ENCODE measurements around the gene CHI3L1.

The CHI3L1 gene

GRCh38 chr1:203213126-203213525 is 26.6 kb upstream of the CHI3L1 start:
- no peak for TF ChIP-seq CTCF (IDR thresholded peaks at IDR 0.05; ENCODE audit: low read depth, low read length)
- no peak for DNase-seq (ENCODE audit: extremely low read depth, low read depth)

- TF ChIP-seq CTCF (IDR thresholded peaks at IDR 0.05; ENCODE audit: low read depth, low read length) = no peak
Observed at GRCh38 chr1:203211812-203212211, 25.3 kb upstream of the CHI3L1 start.

GRCh38 chr1:203210988-203211387 is 24.5 kb upstream of the CHI3L1 start:
- TF ChIP-seq CTCF (IDR thresholded peaks at IDR 0.05; ENCODE audit: low read depth, low read length) = no peak
- no peak for DNase-seq (ENCODE audit: extremely low read depth, low read depth)

More at GRCh38 chr1:203211812-203212211, 25.3 kb upstream of the CHI3L1 start:
- DNase-seq (ENCODE audit: extremely low read depth, low read depth) = no peak

- no peak for TF ChIP-seq CTCF (IDR thresholded peaks at IDR 0.05; ENCODE audit: low read depth, low read length)
- no peak for DNase-seq (ENCODE audit: extremely low read depth, low read depth)
Observed at GRCh38 chr1:203210350-203210749, 23.8 kb upstream of the CHI3L1 start.

DNA sequence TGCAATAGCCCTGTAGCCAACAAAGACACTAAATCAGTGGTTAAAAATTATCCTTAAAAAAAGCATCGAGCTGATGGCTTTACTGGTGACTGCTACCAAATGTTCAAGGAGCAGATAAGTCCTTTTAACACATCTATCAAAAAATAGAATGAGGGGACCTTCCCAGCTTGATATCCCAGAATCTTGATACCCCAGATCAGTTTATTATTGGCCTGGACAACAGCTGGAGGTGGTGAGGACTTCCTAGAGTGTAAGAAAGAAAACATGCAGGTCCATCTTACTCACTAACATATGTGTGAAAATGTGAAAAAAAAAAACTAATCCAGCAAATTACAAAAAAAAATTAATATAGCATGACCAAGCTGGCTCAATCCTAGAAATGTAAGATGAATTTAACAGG is 21.7 kb upstream of the CHI3L1 start:
- no peak for DNase-seq (ENCODE audit: extremely low read depth, low read depth)
- TF ChIP-seq CTCF (IDR thresholded peaks at IDR 0.05; ENCODE audit: low read depth, low read length) = no peak

DNA sequence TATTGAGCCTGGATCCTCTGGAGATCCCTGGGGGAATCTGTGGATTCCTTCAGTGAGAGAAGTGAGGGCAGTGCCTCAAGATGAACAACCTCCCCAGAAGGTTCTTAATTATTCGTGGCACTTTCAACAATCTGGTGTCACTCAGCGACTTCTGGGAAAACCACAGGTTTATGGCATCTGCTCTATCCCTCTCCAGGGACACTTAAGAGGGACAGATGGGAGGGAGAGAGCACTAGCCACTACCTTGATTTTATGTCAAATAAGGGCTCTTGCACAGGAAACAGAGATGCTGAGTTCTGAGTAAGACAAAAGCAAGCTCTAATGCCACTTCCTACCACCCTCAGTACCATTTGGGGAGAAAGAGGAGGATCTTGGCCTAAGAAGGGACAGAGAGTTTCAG is 21.2 kb upstream of the CHI3L1 start:
- DNase-seq (ENCODE audit: extremely low read depth, low read depth) = no peak

DNA sequence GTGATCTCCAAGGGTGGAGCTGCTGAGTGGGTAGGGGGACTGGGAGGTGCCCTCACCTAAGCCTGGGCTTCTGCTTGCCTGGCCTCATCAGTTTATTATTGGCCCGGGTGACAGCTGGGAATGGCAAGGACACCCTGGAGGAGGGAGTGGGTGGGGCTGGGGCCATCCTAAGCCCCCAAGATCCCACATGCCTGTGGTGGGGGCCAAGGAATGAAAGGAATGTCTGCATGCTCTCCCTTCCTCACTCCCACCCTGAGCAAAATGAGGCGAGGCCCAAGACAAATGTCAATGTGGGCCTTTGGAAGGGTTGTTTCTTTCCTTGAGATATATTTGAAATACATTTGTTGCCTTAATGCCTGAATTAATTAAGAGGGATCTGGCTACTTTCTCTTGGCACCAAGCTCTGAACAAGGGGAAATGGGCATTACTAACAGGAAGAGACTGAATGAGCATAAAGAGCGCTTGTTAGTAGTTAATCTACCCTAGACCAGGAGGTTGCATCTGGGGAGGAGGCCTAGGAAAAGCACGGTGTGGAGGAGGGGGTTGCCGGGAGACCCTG is 19.7 kb upstream of the CHI3L1 start:
- no peak for TF ChIP-seq CTCF (IDR thresholded peaks at IDR 0.05; ENCODE audit: low read depth, low read length)

More for the DNA sequence above, 21.2 kb upstream of the CHI3L1 start:
- TF ChIP-seq CTCF (IDR thresholded peaks at IDR 0.05; ENCODE audit: low read depth, low read length) = no peak

More for the DNA sequence above, 19.7 kb upstream of the CHI3L1 start:
- DNase-seq (ENCODE audit: extremely low read depth, low read depth) = no peak
